Measurements from ENCODE around the gene MLLT3.

Gene MLLT3

GRCh38 chr9:20351715-20352114 lies 270.6 kb downstream of the MLLT3 start:
- H3K4me1 ChIP-seq (ENCODE audit: insufficient read depth, low read length), result peaks cover 12% of the 10 kb centered on the region
- no peak overlapping the region for H3K9ac ChIP-seq (ENCODE audit: low read depth, low read length)
- H3K9me3 ChIP-seq (ENCODE audit: control insufficient read depth, insufficient read depth, low read length), result no peaks in the 10 kb centered on the region
- H3K36me3 ChIP-seq (ENCODE audit: insufficient read depth, low read length), result no peaks in the 10 kb centered on the region

DNA sequence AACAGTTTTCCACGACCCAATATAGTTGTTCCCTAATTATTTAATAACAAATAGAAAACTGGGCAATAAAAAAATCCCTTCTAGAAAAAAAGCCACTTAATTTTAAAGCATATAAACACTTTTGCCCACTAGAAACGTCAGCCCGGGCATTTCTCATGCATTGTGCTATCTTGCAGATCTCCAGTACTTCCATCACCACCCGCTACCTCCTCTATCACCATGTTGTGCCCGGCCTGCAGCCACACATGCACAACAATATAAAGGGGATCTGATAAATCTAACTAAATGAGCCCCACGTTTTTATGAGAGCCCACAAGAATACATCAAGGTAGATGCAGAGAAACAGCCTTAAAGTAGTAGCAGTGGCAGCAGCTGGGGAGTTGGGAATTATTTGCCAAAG lies 272.7 kb downstream of the MLLT3 start:
- H3K4me1 ChIP-seq (ENCODE audit: insufficient read depth, low read length), result peaks cover 6% of the 10 kb centered on the region
- H3K9me3 ChIP-seq (ENCODE audit: control insufficient read depth, insufficient read depth, low read length), result no peaks in the 10 kb centered on the region
- no peaks in the 10 kb centered on the region for H3K36me3 ChIP-seq (ENCODE audit: insufficient read depth, low read length)
- H3K9ac ChIP-seq (ENCODE audit: low read depth, low read length), result no peak overlapping the region

DNA sequence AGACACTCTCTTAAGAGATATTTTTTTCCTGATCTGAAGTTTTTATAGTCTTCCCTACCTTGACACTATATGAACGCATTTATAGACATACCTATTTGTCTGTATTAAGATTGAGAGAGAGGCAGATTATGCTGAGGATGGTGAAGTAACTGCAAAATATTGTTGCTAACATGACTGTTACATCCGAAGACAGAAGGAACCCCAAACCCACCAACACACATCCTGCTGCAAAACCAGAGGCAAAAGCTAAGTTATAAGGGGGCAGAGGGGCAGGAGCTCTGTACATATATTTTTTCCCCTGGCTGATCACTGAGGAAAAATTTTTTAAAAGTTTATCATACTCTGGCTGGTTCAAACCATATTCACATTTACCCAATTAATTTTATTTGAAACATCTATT lies 279.0 kb downstream of the MLLT3 start:
- H3K36me3 ChIP-seq (ENCODE audit: insufficient read depth, low read length), result no peaks in the 10 kb centered on the region
- no peaks in the 10 kb centered on the region for H3K9me3 ChIP-seq (ENCODE audit: control insufficient read depth, insufficient read depth, low read length)
- H3K4me1 ChIP-seq (ENCODE audit: insufficient read depth, low read length), result no peaks in the 10 kb centered on the region

GRCh38 chr9:20340511-20340861 lies 281.8 kb downstream of the MLLT3 start:
- Histone ChIP-seq H3K4me1 (ENCODE audit: insufficient read depth, low read length) (no peaks in the 10 kb centered on the region), H3K9ac (ENCODE audit: low read depth, low read length) (no peak overlapping the region), H3K9me3 (ENCODE audit: control insufficient read depth, insufficient read depth, low read length) (no peaks in the 10 kb centered on the region), H3K36me3 (ENCODE audit: insufficient read depth, low read length) (no peaks in the 10 kb centered on the region)

More for the DNA sequence above, 279.0 kb downstream of the MLLT3 start:
- H3K9ac ChIP-seq (ENCODE audit: low read depth, low read length), result no peak overlapping the region

GRCh38 chr9:20335668-20336332 lies 286.5 kb downstream of the MLLT3 start:
- Histone ChIP-seq H3K36me3 (ENCODE audit: insufficient read depth, low read length) (no peaks in the 10 kb centered on the region), H3K4me1 (ENCODE audit: insufficient read depth, low read length) (0 out of 2 replicates have a peak, but pooled peaks cover 3% of the 10 kb centered on the region), H3K9ac (ENCODE audit: low read depth, low read length) (no peak overlapping the region), H3K9me3 (ENCODE audit: control insufficient read depth, insufficient read depth, low read length) (peaks cover 4% of the 10 kb centered on the region; the same call in 1 of the 2 replicates)

DNA sequence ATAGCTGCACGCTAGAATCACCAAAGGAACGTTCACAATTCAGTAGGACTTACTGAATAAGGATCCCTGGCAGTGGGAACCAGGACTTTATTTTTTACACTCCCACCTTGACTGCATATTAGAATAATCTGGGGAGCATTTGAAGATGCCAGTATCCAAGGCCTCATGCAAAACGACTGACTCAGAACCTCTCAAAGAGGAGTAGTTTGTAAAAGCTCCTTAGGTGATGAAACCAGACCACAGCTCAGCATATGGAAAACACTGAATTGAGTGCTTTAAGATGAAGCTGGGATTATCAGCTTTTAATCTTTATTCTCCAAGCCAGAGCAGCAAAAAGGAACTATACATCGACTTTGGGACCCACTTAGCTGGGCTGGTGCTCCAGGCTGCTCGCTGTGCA lies 288.3 kb downstream of the MLLT3 start:
- H3K9ac ChIP-seq (ENCODE audit: low read depth, low read length), result no peak overlapping the region
- 0 out of 2 replicates have a peak, but pooled peaks cover 3% of the 10 kb centered on the region for H3K4me1 ChIP-seq (ENCODE audit: insufficient read depth, low read length)
- no peaks in the 10 kb centered on the region for H3K36me3 ChIP-seq (ENCODE audit: insufficient read depth, low read length)

DNA sequence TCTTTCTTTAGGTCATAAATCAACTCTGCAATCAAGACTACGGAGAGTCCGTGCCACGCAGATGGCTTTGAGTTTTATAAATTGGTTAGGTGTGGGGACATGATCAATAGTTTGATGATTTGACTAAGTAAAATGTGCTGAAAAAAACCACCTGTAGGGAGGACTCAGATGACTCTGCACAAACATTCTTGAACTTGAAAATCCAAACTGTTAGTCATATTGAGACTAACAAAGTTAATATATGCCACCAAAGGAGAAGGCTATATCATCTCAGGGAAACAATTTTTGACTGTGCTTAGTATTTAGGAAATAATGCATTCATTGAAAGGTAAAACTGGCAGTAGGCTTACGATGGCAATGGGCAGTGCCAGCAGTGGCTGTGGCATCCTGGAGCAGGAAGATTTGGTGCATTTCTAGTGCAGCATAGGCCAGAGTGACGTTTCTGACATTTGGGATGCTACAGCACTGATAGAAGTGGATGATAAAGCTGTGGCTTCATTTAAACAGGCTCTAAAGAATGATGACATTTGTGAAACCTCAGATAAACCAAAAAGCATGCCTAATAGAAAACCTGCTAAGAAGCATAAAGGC lies 291.1 kb downstream of the MLLT3 start:
- Histone ChIP-seq H3K36me3 (ENCODE audit: insufficient read depth, low read length) (no peaks in the 10 kb centered on the region), H3K9ac (ENCODE audit: low read depth, low read length) (no peak overlapping the region), H3K9me3 (ENCODE audit: control insufficient read depth, insufficient read depth, low read length) (peaks cover 4% of the 10 kb centered on the region; the same call in 1 of the 2 replicates), H3K4me1 (ENCODE audit: insufficient read depth, low read length) (0 out of 2 replicates have a peak, but pooled peaks cover 3% of the 10 kb centered on the region)

More for the DNA sequence above, 288.3 kb downstream of the MLLT3 start:
- H3K9me3 ChIP-seq (ENCODE audit: control insufficient read depth, insufficient read depth, low read length), result peaks cover 4% of the 10 kb centered on the region; the same call in 1 of the 2 replicates

GRCh38 chr9:20330688-20331087 lies 291.6 kb downstream of the MLLT3 start:
- Histone ChIP-seq H3K4me1 (ENCODE audit: insufficient read depth, low read length) (0 out of 2 replicates have a peak, but pooled peaks cover 3% of the 10 kb centered on the region), H3K9me3 (ENCODE audit: control insufficient read depth, insufficient read depth, low read length) (peaks cover 4% of the 10 kb centered on the region; the same call in 1 of the 2 replicates), H3K36me3 (ENCODE audit: insufficient read depth, low read length) (no peaks in the 10 kb centered on the region), H3K9ac (ENCODE audit: low read depth, low read length) (no peak overlapping the region)

- Histone ChIP-seq H3K4me1 (ENCODE audit: insufficient read depth, low read length) (no peaks in the 10 kb centered on the region), H3K36me3 (ENCODE audit: insufficient read depth, low read length) (no peaks in the 10 kb centered on the region), H3K9ac (ENCODE audit: low read depth, low read length) (no peak overlapping the region), H3K9me3 (ENCODE audit: control insufficient read depth, insufficient read depth, low read length) (no peaks in the 10 kb centered on the region)
Measured at GRCh38 chr9:20326516-20326915, 295.8 kb downstream of the MLLT3 start.

DNA sequence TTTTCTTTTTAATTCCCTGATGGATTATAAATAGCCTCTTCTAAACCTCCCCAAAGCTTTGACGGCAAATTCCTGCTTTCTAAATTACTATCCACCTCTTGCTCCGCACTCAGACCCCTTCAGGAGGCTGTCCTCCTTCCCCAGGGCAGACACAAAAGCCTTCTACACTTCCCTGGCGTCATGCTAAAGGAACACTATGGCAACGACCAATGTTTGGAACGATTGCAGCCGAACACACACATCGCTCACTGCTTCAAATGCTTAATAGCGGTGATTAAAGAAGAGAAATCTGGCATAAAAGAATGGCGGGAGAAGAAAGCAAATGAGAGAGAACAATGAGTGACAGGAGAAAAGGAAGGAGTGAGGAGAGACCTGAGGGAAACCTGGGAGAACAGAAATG lies 297.3 kb downstream of the MLLT3 start:
- Histone ChIP-seq H3K9ac (ENCODE audit: low read depth, low read length) (no peak overlapping the region), H3K4me1 (ENCODE audit: insufficient read depth, low read length) (peaks cover 4% of the 10 kb centered on the region), H3K36me3 (ENCODE audit: insufficient read depth, low read length) (no peaks in the 10 kb centered on the region), H3K9me3 (ENCODE audit: control insufficient read depth, insufficient read depth, low read length) (no peaks in the 10 kb centered on the region)

GRCh38 chr9:20322212-20322611 lies 300.1 kb downstream of the MLLT3 start:
- Histone ChIP-seq H3K4me1 (ENCODE audit: insufficient read depth, low read length) (peaks cover 14% of the 10 kb centered on the region), H3K9ac (ENCODE audit: low read depth, low read length) (no peak overlapping the region), H3K9me3 (ENCODE audit: control insufficient read depth, insufficient read depth, low read length) (no peaks in the 10 kb centered on the region), H3K36me3 (ENCODE audit: insufficient read depth, low read length) (no peaks in the 10 kb centered on the region)

GRCh38 chr9:20321423-20322082 lies 300.7 kb downstream of the MLLT3 start:
- no peaks in the 10 kb centered on the region; the same call in 1 of the 2 replicates for H3K9me3 ChIP-seq (ENCODE audit: control insufficient read depth, insufficient read depth, low read length)
- no peaks in the 10 kb centered on the region for H3K36me3 ChIP-seq (ENCODE audit: insufficient read depth, low read length)
- H3K4me1 ChIP-seq (ENCODE audit: insufficient read depth, low read length), result peaks cover 14% of the 10 kb centered on the region

DNA sequence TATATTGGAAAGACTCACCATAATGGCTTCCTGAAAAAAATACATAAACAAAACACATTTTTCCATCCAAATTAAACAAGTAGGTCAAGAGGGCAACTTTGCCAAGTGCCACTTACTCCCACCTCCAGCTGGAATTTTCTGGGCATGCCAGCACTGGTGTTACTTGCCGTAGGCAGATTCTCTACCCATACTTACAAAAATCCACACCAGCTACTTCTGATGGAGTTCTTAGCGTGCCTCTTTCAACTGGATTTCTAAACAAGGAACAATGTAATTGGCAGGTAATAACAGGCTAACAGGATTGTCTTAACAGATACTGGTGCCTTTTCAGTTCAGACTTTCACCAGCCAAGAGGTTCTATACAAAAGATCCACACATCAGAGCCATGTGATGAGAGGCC lies 301.4 kb downstream of the MLLT3 start:
- no peak overlapping the region for H3K9ac ChIP-seq (ENCODE audit: low read depth, low read length)
- H3K36me3 ChIP-seq (ENCODE audit: insufficient read depth, low read length), result no peaks in the 10 kb centered on the region
- H3K9me3 ChIP-seq (ENCODE audit: control insufficient read depth, insufficient read depth, low read length), result no peaks in the 10 kb centered on the region; the same call in 1 of the 2 replicates
- H3K4me1 ChIP-seq (ENCODE audit: insufficient read depth, low read length), result peaks cover 14% of the 10 kb centered on the region

More at GRCh38 chr9:20321423-20322082, 300.7 kb downstream of the MLLT3 start:
- no peak overlapping the region for H3K9ac ChIP-seq (ENCODE audit: low read depth, low read length)

- H3K36me3 ChIP-seq (ENCODE audit: insufficient read depth, low read length), result no peaks in the 10 kb centered on the region
- H3K9me3 ChIP-seq (ENCODE audit: control insufficient read depth, insufficient read depth, low read length), result no peaks in the 10 kb centered on the region; the same call in 1 of the 2 replicates
- H3K4me1 ChIP-seq (ENCODE audit: insufficient read depth, low read length), result peaks cover 14% of the 10 kb centered on the region
- H3K9ac ChIP-seq (ENCODE audit: low read depth, low read length), result no peak overlapping the region
Measured at GRCh38 chr9:20319641-20320337, 302.5 kb downstream of the MLLT3 start.

Measured in ES-I3 (cell line).